OCI-LY7 (cell line): Measurements from ENCODE around the gene CACNA1B. TPM values are rescaled to one million over a fixed set of nuclear protein-coding genes. Genes with fewer than 3 reads are reported as not detected.

Experiments
- BruUV-seq: library from RNA; stranded (reverse); fragments of 400-500 nt; replicated peaks from 2 replicates; lab custom pipeline; 2021; lab: Mats Ljungman, UMichigan
- CTCF ChIA-PET: fragments of 300-600 bp; sonication (Branson Sonifier 250); formaldehyde crosslinking; loops from one replicate; lab custom pipeline; 2022; ENCODE audit warnings: antibody characterized with exemption; ENCODE audit not compliant: unreplicated experiment; lab: Charles Lee
- POLR2A ChIA-PET: fragments of 300-600 bp; sonication (Branson Sonifier 250); formaldehyde crosslinking; loops from one replicate; lab custom pipeline; 2022; ENCODE audit warnings: antibody characterized with exemption; lab: Charles Lee
- DNase-seq: peaks from one replicate; pipeline ENCODE4 v3.0.0-alpha.2; 2015; ENCODE audit warnings: low spot score
- H2AFZ ChIP-seq: fragments of 200-600 bp; sonication (generic), shearing (Covaris generic); 2 replicates; pipeline ENCODE4 v1.6.1; 2014; ENCODE audit warnings: mild to moderate bottlenecking, antibody characterized with exemption, low read length, moderate library complexity
- H3K27ac ChIP-seq: fragments of 200-600 bp; sonication (generic); 2 replicates; pipeline ENCODE4 v1.5.1; 2014; ENCODE audit warnings: mixed run types, low read depth, mild to moderate bottlenecking, moderate library complexity, low read length, inconsistent platforms; ENCODE audit not compliant: poor library complexity, severe bottlenecking
- H3K36me3 ChIP-seq: fragments of 200-600 bp; sonication (generic); 2 replicates; pipeline ENCODE4 v1.6.1; 2014; ENCODE audit warnings: mild to moderate bottlenecking, antibody characterized with exemption, low read length, moderate library complexity, mixed read lengths; ENCODE audit not compliant: insufficient read depth
- H3K4me1 ChIP-seq: fragments of 200-600 bp; sonication (generic); 2 replicates; pipeline ENCODE4 v1.5.1; 2014; ENCODE audit warnings: mild to moderate bottlenecking, low read length; ENCODE audit not compliant: insufficient read depth, poor library complexity, severe bottlenecking
- H3K4me2 ChIP-seq: fragments of 200-600 bp; sonication (generic); 2 replicates; pipeline ENCODE4 v1.6.1; 2014; ENCODE audit warnings: mild to moderate bottlenecking, low read length
- H3K4me3 ChIP-seq: fragments of 200-600 bp; sonication (generic); 2 replicates; pipeline ENCODE4 v1.5.1; 2014; ENCODE audit warnings: mild to moderate bottlenecking, low read depth, low read length; ENCODE audit not compliant: poor library complexity, severe bottlenecking
- H3K79me2 ChIP-seq: fragments of 200-600 bp; sonication (generic); 2 replicates; pipeline ENCODE4 v1.6.1; 2016; ENCODE audit warnings: low read depth, mild to moderate bottlenecking, low read length, moderate library complexity, mixed read lengths; ENCODE audit not compliant: insufficient read depth
- H3K9me2 ChIP-seq: fragments of 200-600 bp; sonication (generic); 2 replicates; pipeline ENCODE4 v1.6.1; 2016; ENCODE audit warnings: mild to moderate bottlenecking, low read length, mixed read lengths; ENCODE audit not compliant: insufficient read depth
- H3K9me3 ChIP-seq: fragments of 200-600 bp; sonication (generic); 2 replicates; pipeline ENCODE4 v1.6.1; 2014; ENCODE audit warnings: mild to moderate bottlenecking, mixed run types, low read length, mixed read lengths
- H4K20me1 ChIP-seq: fragments of 200-600 bp; sonication (generic); 2 replicates; pipeline ENCODE4 v1.6.1; 2014; ENCODE audit warnings: mild to moderate bottlenecking, antibody characterized with exemption, low read length, moderate library complexity, mixed read lengths; ENCODE audit not compliant: insufficient read depth
- CTCF ChIP-seq: fragments of 200-600 bp; sonication (generic); conservative IDR thresholded peaks from 2 replicates; pipeline ENCODE4 v1.5.1; 2014; ENCODE audit warnings: mild to moderate bottlenecking, antibody characterized with exemption, low read length, moderate library complexity, mixed read lengths
- EZH2phosphoT487 ChIP-seq: fragments of 200-600 bp; sonication (generic); IDR thresholded peaks from 2 replicates; pipeline ENCODE4 v1.6.1; 2018; ENCODE audit warnings: low read depth, borderline replicate concordance, mild to moderate bottlenecking, mixed run types, antibody characterized with exemption, low read length, moderate library complexity, mixed read lengths
- intact Hi-C: fragments of 100-400 bp; cut with micrococcal nuclease; formaldehyde crosslinking; loops from one replicate; pipeline ENCODE4 v1.10.0; 2022; ENCODE audit not compliant: unreplicated experiment
- total RNA-seq, 2 experiments: library from RNA; depleted of rRNA in 1 of 2; stranded (reverse); fragments of >200 nt in 1 of 2; shearing (Covaris generic) in 1 of 2; gene quantifications; 2 replicates each; pipeline ENCODE4 v1.2.3, GENCODE V29; 2014 to 2022

Gene CACNA1B
- total RNA-seq, 2 experiments from 2014 or later: not detected

GRCh38 chr9:137956039-137956438 lies 78.5 kb downstream of the CACNA1B start:
- CTCF ChIA-PET: no interaction called here
- Histone ChIP-seq H3K4me1 (no peaks in the 10 kb centered on the region), H3K9me3 (no peaks in the 10 kb centered on the region), H3K9me2 (no peaks in the 10 kb centered on the region), H3K27ac (no peak overlapping the region), H2AFZ (no peak overlapping the region), H3K36me3 (no peaks in the 10 kb centered on the region), H3K4me2 (no peak overlapping the region), H3K79me2 (no peaks in the 10 kb centered on the region), H4K20me1 (no peaks in the 10 kb centered on the region), H3K4me3 (no peak overlapping the region)
- POLR2A ChIA-PET: no interaction called here
- DNase-seq: no peak
- no TSS peak for BruUV-seq
- intact Hi-C loops: no loop called here
- no peak for TF ChIP-seq CTCF
- no peak for TF ChIP-seq EZH2phosphoT487

GRCh38 chr9:137956688-137957385 lies 79.3 kb downstream of the CACNA1B start:
- no peak overlapping the region for H2AFZ ChIP-seq
- no peaks in the 10 kb centered on the region for H3K4me1 ChIP-seq
- no peaks in the 10 kb centered on the region for H3K9me3 ChIP-seq
- TF ChIP-seq CTCF (no peak), EZH2phosphoT487 (no peak)
- intact Hi-C loops: no loop called here
- no peak overlapping the region for H3K27ac ChIP-seq
- H3K36me3 ChIP-seq: no peaks in the 10 kb centered on the region
- H3K9me2 ChIP-seq: no peaks in the 10 kb centered on the region
- H3K4me3 ChIP-seq: no peak overlapping the region
- POLR2A ChIA-PET: interaction anchor here (0.6 kb wide), 1 partner anchor 151 kb away, joined by 3 read pairs; no protein-coding TSS in a partner anchor
- H3K4me2 ChIP-seq: no peak overlapping the region
- no TSS peak for BruUV-seq
- CTCF ChIA-PET: no interaction called here
- no peaks in the 10 kb centered on the region for H4K20me1 ChIP-seq
- H3K79me2 ChIP-seq: no peaks in the 10 kb centered on the region
- DNase-seq: peak; percentile 10

- Histone ChIP-seq H3K4me3 (no peak overlapping the region), H4K20me1 (no peaks in the 10 kb centered on the region), H2AFZ (no peak overlapping the region), H3K36me3 (no peaks in the 10 kb centered on the region), H3K9me3 (no peaks in the 10 kb centered on the region), H3K4me1 (no peaks in the 10 kb centered on the region), H3K4me2 (no peak overlapping the region), H3K9me2 (no peaks in the 10 kb centered on the region), H3K27ac (no peak overlapping the region), H3K79me2 (no peaks in the 10 kb centered on the region)
- ChIA-PET CTCF (no interaction called here), POLR2A (no interaction called here)
- BruUV-seq: no TSS peak
- TF ChIP-seq EZH2phosphoT487 (no peak), CTCF (no peak)
- DNase-seq: no peak
- intact Hi-C loops: no loop called here
Measured at GRCh38 chr9:137959641-137960411, 82.2 kb downstream of the CACNA1B start.
